HepG2 (cell line): Measurements from ENCODE around the gene YIPF3. TPM values are rescaled to one million over a fixed set of nuclear protein-coding genes. Genes with fewer than 3 reads are reported as not detected.

Experiments used
- ATAC-seq: fragments of 200-7000 bp; cut with Tn5 transposase; 3 replicates; pipeline ENCODE4 v1.9.1; 2020; ENCODE audit warnings: mild to moderate bottlenecking, moderate library complexity
- BruUV-seq: library from RNA; stranded (reverse); fragments of 400-500 nt; replicated peaks from 2 replicates; lab custom pipeline; 2021; lab: Mats Ljungman, UMichigan
- CTCF ChIA-PET: fragments of 300-600 bp; formaldehyde crosslinking; extraction: SDS; loops from one replicate; lab custom pipeline; 2021; ENCODE audit warnings: low total read pairs, inconsistent platforms, low intra/inter-chr PET ratio; lab: Yijun Ruan, JAX
- POLR2A ChIA-PET: fragments of 350-600 bp; sonication (Branson Sonifier 250); formaldehyde crosslinking; loops from one replicate; lab custom pipeline; 2020; ENCODE audit warnings: antibody characterized with exemption, inconsistent platforms; lab: Yijun Ruan, JAX
- DNase-seq: peaks from one replicate; pipeline ENCODE4 v3.0.0-alpha.2; 2015; ENCODE audit warnings: low spot score
- FAIRE-seq: peaks from 3 replicates; lab custom pipeline; 2011; peaks lifted over from hg19 to GRCh38; lab: Jason Lieb, UNC
- H2AFZ ChIP-seq: one replicate; pipeline ENCODE4 v1.6.1; 2011; ENCODE audit warnings: low read length, inconsistent platforms
- H3K27ac ChIP-seq: fragments of 300-600 bp; 3 replicates; pipeline ENCODE4 v1.8.0; 2011; ENCODE audit warnings: mixed run types, mild to moderate bottlenecking, mixed read lengths, low read length, inconsistent platforms; ENCODE audit not compliant: insufficient read depth; ENCODE audit errors: extremely low read length
- H3K27me3 ChIP-seq, 2 experiments: fragments of 200-600 bp in 1 of 2; 2 replicates in 1 of 2; 3 replicates in 1 of 2; pipeline versions ENCODE4 v1.6.0 to v1.8.0; 2011; ENCODE audit warnings: low read length in 2 of 2, mild to moderate bottlenecking in 2 of 2, moderate library complexity in 2 of 2, inconsistent platforms in 1 of 2; ENCODE audit not compliant: insufficient read depth in 2 of 2, control insufficient read depth in 1 of 2
- H3K36me3 ChIP-seq, 2 experiments: fragments of 200-600 bp in 1 of 2; replicated peaks in 1 of 2; 2 replicates in 1 of 2; 3 replicates in 1 of 2; pipeline versions ENCODE4 v1.5.1 to v1.8.0; 2011; ENCODE audit warnings: low read length in 2 of 2, inconsistent platforms in 1 of 2; ENCODE audit not compliant: insufficient read depth in 2 of 2, control insufficient read depth in 1 of 2
- H3K4me1 ChIP-seq: 2 replicates; pipeline ENCODE4 v1.5.1; 2012; ENCODE audit warnings: low read length, inconsistent platforms; ENCODE audit not compliant: insufficient read depth
- H3K4me2 ChIP-seq: 2 replicates; pipeline ENCODE4 v1.6.0; 2011; ENCODE audit warnings: low read depth, low read length, inconsistent platforms
- H3K4me3 ChIP-seq, 3 experiments: fragments of 200-600 bp in 1 of 3; sonication (generic), shearing (Covaris generic) in 1 of 3; replicated peaks in 1 of 3; 2 replicates each; pipeline ENCODE4 v1.5.1; 2011 to 2016; ENCODE audit warnings: low read length in 3 of 3, inconsistent platforms in 2 of 3, low read depth in 2 of 3, mild to moderate bottlenecking in 2 of 3, control low read depth in 1 of 3, mixed read lengths in 1 of 3; ENCODE audit not compliant: insufficient read depth in 1 of 3
- H3K79me2 ChIP-seq: one replicate; pipeline ENCODE4 v1.6.1; 2011; ENCODE audit warnings: low read length, inconsistent platforms; ENCODE audit not compliant: insufficient read depth
- H3K9ac ChIP-seq: 2 replicates; pipeline ENCODE4 v1.6.0; 2011; ENCODE audit warnings: mild to moderate bottlenecking, low read depth, low read length, inconsistent platforms; ENCODE audit not compliant: insufficient read depth
- H3K9me3 ChIP-seq: 2 replicates; pipeline ENCODE4 v1.5.1; 2012; ENCODE audit warnings: mild to moderate bottlenecking, low read length
- H4K20me1 ChIP-seq: 2 replicates; pipeline ENCODE4 v1.6.0; 2011; ENCODE audit warnings: inconsistent platforms, mild to moderate bottlenecking, low read length, moderate library complexity; ENCODE audit not compliant: insufficient read depth
- ATF7-NPFF ChIP-seq: sonication (generic); formaldehyde crosslinking; IDR thresholded peaks from 2 replicates; pipeline ENCODE4 v1.8.1; 2023; ENCODE audit warnings: mild to moderate bottlenecking, low read depth, missing genetic modification reagents, moderate library complexity
- MAZ ChIP-seq, 2 experiments: sonication (generic) in 1 of 2; formaldehyde crosslinking in 1 of 2; IDR thresholded peaks; 2 replicates each; pipeline versions ENCODE4 v1.5.0 to v1.6.1; 2012 to 2020; ENCODE audit warnings: low read depth in 2 of 2, mild to moderate bottlenecking in 2 of 2, borderline replicate concordance in 1 of 2, improper control_type of control experiment in 1 of 2, low read length in 1 of 2, missing genetic modification reagents in 1 of 2, moderate library complexity in 1 of 2
- ZNF547 ChIP-seq: sonication (generic); formaldehyde crosslinking; IDR thresholded peaks from 2 replicates; pipeline ENCODE4 v1.5.1; 2020; ENCODE audit warnings: mild to moderate bottlenecking, missing genetic modification reagents
- WGBS: methylation state at CpG from one replicate; pipeline ENCODE4 v1.1.6; 2017; ENCODE audit warnings: low lambda C conversion rate; 5-methylcytosine and 5-hydroxymethylcytosine counted together
- in situ Hi-C: cut with HindIII; loops from 2 replicates; pipeline ENCODE4 v1.10.0; 2017; ENCODE audit warnings: low pct_unique_long_range_greater_than_20kb; ENCODE audit not compliant: extremely low pct_ligation_motif_present
- intact Hi-C: fragments of 100-400 bp; cut with micrococcal nuclease; formaldehyde crosslinking; loops from one replicate; pipeline ENCODE4 v1.10.0; 2022; ENCODE audit not compliant: unreplicated experiment
- polyA plus RNA-seq, 8 experiments: library from polyadenylated mRNA; depleted of rRNA in 3 of 8; stranded (reverse) in 7 of 8; unstranded in 1 of 8; fragments of >200 nt; fragmentation: Illumina TruSeq in 4 of 8; extraction: Trizol in 4 of 8; gene quantifications; 2 replicates each; pipeline versions ENCODE4 v1.2.1 to v1.2.3, GENCODE V29; 2011 to 2016; ENCODE audit warnings: low read depth in 4 of 8, missing spikeins in 1 of 8, mixed read lengths in 1 of 8; ENCODE audit not compliant: insufficient read depth in 1 of 8
- total RNA-seq, 5 experiments: library from RNA; depleted of rRNA; stranded (reverse); fragments of >200 nt; fragmentation: Illumina TruSeq; extraction: Trizol; gene quantifications; 2 replicates each; pipeline ENCODE4 v1.2.3, GENCODE V29; 2016; ENCODE audit warnings: low read depth in 1 of 5
- TF ChIP-seq, protein P1 (sequence below): sonication (generic); formaldehyde crosslinking; IDR thresholded peaks from 2 replicates; pipeline ENCODE4 v1.8.0; 2022; ENCODE audit warnings: low read depth, missing genetic modification reagents
- TF ChIP-seq, protein P2 (sequence below), 2 experiments: sonication (generic) in 1 of 2; formaldehyde crosslinking in 1 of 2; IDR thresholded peaks; 2 replicates each; pipeline versions ENCODE4 v1.4.0 to v1.6.1; 2018 to 2020; ENCODE audit warnings: missing genetic modification reagents in 2 of 2, borderline replicate concordance in 1 of 2, low read depth in 1 of 2, mild to moderate bottlenecking in 1 of 2, missing biosample characterization in 1 of 2

YIPF3 gene
- total and polyA plus RNA-seq, 2 of the 13 experiments (the other 11 are each of a cell fraction or from before 2014, with no cell fraction given) = 107 to 206 TPM

DNA sequence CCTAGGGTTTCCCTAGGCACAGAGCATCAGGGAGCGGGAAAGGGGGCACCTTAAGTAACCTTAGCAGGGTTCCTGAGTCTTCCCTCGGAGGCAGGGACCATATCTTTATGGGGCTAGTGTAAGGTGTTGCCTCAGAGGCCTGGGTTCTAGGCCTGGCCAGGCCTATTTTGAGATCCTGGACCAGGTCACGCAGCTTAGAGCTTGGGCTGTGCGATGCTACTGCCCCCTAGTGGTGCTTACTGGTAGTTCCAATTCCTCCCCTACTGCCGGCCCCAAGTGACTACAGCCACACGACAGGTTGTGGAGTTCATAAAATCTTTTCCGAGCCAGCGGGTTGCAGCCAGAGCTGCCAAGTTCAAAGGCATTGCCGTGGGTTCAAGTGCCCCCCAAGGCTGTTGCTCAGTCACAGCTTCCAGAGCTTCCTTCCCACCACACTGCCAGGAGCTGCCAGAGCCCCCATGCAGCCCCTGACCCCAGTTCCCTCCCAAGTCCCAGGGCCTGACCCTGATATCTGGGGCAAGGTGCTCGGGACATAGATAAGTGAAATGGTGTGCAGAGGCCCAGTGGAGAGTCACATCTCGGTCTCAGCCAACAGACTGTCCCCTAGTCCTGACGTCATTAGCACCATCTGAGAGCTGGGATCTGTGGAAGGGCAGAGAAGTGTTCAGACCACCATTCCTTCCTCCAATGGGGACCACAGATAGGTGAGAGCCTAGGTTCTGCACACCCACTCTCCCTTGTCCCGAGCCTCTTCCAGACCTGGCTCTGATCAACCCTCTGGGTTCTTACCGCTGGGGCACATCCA, 9.9 kb downstream of the YIPF3 start (continued):
- peak; percentile 19; the same call in 1 of the 2 replicates for TF ChIP-seq ZNF547 (CRISPR knock-in tag)
- TF ChIP-seq, all 625 proteins: peak for 131

DNA sequence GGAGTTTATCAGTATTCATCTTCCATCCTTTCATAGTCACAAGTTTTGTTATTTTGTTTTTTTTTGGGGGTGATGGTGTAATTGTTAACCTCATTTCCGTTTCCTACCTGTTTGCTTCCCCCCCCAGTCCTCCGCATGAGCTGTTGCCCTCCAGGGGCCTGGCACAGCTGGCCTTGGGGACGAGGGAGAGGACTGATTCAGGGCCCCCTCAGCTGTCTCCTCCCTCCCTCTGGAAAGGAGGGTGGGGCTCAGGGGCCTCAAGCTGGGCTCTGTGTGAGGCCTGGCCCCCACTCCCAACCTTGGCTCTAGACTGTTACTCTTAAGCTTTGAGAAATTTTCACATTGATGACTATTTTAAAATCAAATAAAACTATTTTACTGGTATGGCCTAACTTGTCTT, 10.6 kb downstream of the YIPF3 start:
- Histone ChIP-seq H3K9ac (no peak overlapping the region), H3K27ac (no peak overlapping the region), H3K4me2 (no peak overlapping the region)
- TF ChIP-seq, protein P1, sequence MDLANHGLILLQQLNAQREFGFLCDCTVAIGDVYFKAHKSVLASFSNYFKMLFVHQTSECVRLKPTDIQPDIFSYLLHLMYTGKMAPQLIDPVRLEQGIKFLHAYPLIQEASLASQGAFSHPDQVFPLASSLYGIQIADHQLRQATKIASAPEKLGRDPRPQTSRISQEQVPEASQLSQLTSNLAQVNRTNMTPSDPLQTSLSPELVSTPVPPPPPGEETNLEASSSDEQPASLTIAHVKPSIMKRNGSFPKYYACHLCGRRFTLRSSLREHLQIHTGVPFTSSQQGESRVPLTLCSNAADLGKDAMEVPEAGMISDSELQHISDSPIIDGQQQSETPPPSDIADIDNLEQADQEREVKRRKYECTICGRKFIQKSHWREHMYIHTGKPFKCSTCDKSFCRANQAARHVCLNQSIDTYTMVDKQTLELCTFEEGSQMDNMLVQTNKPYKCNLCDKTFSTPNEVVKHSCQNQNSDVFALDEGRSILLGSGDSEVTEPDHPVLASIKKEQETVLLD (CRISPR knock-in tag) = no peak
- TF ChIP-seq, protein P2, sequence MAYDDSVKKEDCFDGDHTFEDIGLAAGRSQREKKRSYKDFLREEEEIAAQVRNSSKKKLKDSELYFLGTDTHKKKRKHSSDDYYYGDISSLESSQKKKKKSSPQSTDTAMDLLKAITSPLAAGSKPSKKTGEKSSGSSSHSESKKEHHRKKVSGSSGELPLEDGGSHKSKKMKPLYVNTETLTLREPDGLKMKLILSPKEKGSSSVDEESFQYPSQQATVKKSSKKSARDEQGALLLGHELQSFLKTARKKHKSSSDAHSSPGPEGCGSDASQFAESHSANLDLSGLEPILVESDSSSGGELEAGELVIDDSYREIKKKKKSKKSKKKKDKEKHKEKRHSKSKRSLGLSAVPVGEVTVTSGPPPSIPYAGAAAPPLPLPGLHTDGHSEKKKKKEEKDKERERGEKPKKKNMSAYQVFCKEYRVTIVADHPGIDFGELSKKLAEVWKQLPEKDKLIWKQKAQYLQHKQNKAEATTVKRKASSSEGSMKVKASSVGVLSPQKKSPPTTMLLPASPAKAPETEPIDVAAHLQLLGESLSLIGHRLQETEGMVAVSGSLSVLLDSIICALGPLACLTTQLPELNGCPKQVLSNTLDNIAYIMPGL (CRISPR knock-in tag; IDR thresholded peaks at IDR 0.05; ENCODE audit: borderline replicate concordance in 1 of 2, low read depth in 1 of 2) = peak in 1 of 2 experiments; percentile 46; a peak in 1 of 4 replicates
- TF ChIP-seq ATF7-NPFF (CRISPR knock-in tag) = 0 out of 2 replicates have a peak, but pooled peaks have one; percentile 22
- TF ChIP-seq MAZ (IDR thresholded peaks at IDR 0.05; ENCODE audit: borderline replicate concordance, low read depth, low read length) = no peak
- TF ChIP-seq MAZ (CRISPR knock-in tag; IDR thresholded peaks at IDR 0.05; ENCODE audit: low read depth) = 0 out of 2 replicates have a peak, but pooled peaks have one; percentile 15
- TF ChIP-seq, all 625 proteins: peak for 3
- DNase-seq (no peak), ATAC-seq (no peak), FAIRE-seq (no peak)
- Histone ChIP-seq H3K4me1 (peaks cover 47% of the 10 kb centered on the region), H4K20me1 (no peaks in the 10 kb centered on the region; the same call in 1 of the 2 replicates), H3K9me3 (no peaks in the 10 kb centered on the region), H3K36me3 (peaks cover 27 to 35% of the 10 kb centered on the region in 2 experiments; a peak in 4 of 5 replicates), H3K4me3 (no peak overlapping the region), H3K27me3 (peaks cover 3 to 7% of the 10 kb centered on the region in 2 experiments; a peak in 4 of 5 replicates), H2AFZ (no peak overlapping the region), H3K79me2 (no peaks in the 10 kb centered on the region)
- in situ Hi-C loops (no loop called here), intact Hi-C loops (loop anchor here (1.0 to 5.0 kb wide), 3 partner anchors 52 to 244 kb away; no protein-coding TSS in a partner anchor)
- POLR2A ChIA-PET = interaction anchor here (1.3 to 2.7 kb wide), 8 partner anchors 10 to 137 kb away, joined by 3 to 18 read pairs (median 8); partner anchors contain the start of genes DLK2, GTPBP2, POLR1C and YIPF3
- CTCF ChIA-PET = interaction anchor here (0.9 to 3.0 kb wide), 4 partner anchors 10 to 120 kb away, joined by 3 to 39 read pairs (median 4); partner anchors contain the start of gene DLK2
- WGBS = 99% methylated on average over 3 of the region's 3 CpGs
- no TSS peak for BruUV-seq
